GM21367 (cell line): ENCODE measurements around the gene WDR35.

ENCODE experiments used
- ATAC-seq: cut with Tn5 transposase; IDR thresholded peaks from one replicate; pipeline ENCODE4 v1.9.1; 2021; ENCODE audit not compliant: unreplicated experiment

WDR35 gene

DNA sequence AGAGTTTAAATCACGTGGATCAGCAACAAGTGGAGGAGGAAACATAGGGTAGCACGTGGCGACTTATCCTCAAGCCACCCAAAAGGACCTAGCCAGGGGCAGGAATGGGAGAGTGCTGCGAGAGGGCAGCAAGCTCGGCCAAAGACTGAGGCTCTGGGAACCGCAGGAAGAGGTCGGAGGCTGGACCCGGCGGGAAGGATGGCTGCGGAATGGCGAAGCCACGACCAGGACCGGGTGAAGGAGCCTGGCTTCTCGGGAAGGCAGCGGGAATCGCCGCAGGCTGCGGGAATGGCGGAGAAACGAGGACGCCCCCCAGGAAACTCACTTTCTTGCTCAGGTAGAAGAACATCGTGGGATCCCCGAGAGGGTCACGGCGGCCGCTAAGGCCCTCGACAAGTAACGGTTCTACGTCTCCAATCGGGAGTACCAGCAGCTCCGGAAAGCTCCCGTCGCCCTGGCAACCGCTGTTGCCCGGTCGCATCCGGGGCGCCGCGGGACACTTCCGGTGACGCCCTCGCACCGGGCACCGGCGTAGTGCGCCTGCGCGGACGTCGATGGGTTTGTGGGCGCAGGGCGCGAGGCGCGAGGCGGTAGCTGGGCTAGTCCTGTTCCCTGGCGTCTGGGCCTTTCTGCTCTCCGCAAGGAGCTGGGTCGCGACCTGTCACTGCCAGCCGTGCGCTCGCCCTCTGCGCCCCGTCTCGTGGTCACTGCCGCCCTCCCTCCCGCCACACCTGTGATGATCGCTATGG lies at the start of gene WDR35:
WDR35 (minus strand) TSS at position 439 of the 749 bp plus-strand sequence; CDS start at position 349, 90 bp downstream.
- peak; percentile 88 for ATAC-seq

DNA sequence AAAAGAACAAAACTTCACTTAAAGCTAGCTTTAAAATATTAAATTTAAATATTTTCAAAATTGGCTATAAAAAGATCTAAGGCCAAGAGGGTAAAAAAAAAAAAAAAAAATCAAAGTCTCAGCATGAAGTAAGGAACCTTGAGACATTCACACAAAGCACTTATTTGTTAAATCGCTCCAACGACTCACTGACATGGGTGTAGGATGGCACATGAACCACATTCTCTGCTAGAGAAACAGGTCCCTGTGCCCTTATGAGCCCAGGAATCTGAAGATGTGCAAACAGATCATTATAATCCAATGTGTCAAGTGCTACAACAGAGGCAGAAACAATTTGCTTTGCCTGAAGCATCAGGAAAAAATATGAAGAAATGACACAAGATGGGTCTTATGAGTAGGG lies 47.8 kb upstream of the WDR35 start:
- no peak for ATAC-seq

DNA sequence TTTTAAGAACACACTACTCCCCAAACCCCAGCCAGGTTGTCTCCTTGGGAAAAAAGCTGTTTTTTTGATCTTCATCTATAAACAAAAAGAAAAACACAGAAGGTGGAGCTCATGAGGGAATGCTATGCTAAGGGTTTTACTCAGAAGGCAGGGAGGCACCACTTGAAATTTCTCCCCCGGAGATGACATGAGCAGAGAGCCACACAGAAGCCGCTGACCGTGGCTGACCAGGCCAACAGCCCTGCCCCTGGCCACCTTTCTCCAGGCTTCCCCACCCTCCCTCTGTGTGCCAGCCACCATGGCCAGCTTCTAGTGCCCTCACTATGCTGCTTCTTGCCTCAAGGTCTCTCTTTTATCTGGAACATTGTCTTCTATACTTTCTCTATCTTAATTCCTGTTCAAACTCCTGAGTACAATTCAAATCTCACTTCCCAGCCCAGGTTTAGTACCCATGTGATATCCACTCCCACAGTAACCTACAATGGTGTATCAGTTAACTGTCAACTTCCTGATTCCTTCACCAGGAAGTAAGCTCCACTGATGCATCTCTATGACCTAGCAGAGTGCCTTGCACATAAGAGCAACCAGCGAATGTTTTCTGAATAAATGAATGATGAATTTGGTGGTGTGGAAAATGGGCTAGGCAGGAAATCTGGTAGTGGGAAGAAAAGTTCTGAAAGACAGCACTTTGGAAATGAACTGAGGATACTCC lies 46.2 kb upstream of the WDR35 start:
- ATAC-seq = no peak

DNA sequence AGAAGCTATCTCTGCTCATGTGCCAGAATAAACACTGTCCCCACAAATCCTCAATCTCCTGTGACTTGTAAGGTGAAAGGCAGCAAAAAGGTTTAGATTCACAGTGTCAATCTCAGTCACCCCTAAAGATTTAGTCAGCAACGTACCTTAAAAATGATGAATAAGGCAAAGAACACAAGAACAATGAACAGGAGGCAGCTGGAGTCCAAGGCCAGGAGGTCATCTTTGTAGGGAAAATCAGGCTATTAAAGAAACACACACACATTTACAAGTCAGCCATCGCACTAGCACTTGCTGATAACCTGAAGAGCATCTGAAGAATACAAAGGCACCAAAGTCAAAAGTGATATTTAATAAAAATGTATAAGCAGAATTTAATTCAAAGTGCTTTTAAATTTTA lies 44.9 kb upstream of the WDR35 start:
- no peak for ATAC-seq

DNA sequence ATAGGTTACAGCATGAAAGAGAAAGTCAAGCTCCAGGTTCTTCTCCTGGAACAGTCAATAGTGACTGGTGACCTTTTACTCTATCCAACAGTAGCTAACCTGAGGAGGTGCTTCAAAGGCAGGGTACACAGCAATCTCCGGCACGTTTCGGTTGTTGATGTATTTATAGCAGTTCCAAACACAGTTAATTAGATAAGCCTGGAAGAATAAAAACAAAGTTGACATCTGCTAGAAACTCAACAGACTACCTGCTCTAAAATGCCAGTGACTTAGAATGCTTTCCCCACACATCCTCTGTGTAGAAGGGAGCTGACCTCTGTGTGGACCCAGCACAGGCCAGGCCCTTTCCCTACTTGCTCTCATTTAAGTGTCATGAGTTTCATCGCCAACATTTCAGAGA lies 44.3 kb upstream of the WDR35 start:
- no peak for ATAC-seq

DNA sequence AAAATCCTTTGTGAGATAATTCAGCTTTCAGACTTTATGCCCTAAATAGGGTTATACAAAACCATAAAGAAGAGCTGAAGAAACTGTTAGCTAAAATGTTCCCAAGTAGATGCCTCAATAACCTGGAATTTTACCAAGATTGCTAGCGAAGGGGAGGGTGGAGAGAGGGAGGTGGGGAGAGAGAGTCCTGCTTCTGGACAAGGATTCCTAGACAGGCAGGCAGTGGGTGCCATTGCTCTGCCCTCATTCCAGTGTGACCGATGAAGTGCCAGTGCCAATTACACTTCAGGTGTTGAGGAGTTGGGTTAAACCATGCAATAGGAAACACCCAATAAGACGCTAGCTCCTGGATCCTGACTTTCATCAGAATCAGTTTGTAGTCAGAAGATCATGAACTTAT lies 43.4 kb upstream of the WDR35 start:
- no peak for ATAC-seq

DNA sequence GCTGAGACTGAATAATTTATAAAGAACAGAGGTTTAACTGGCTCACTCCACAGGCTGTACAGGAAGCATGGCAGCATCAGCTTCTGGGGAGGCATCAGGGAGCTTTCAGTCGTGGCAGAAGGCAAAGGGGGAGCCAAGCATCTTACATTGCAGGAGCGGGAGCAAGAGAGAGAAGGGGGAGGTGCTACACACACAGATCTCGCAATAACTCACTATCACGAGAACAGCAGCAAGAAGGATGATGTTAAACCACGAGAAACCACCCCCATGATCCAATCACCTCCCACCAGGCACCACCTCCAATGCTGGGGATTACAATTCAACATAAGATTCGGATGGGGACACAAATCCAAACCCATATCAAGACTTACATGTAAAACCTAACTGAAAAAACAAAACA lies 40.3 kb upstream of the WDR35 start:
- ATAC-seq = no peak

DNA sequence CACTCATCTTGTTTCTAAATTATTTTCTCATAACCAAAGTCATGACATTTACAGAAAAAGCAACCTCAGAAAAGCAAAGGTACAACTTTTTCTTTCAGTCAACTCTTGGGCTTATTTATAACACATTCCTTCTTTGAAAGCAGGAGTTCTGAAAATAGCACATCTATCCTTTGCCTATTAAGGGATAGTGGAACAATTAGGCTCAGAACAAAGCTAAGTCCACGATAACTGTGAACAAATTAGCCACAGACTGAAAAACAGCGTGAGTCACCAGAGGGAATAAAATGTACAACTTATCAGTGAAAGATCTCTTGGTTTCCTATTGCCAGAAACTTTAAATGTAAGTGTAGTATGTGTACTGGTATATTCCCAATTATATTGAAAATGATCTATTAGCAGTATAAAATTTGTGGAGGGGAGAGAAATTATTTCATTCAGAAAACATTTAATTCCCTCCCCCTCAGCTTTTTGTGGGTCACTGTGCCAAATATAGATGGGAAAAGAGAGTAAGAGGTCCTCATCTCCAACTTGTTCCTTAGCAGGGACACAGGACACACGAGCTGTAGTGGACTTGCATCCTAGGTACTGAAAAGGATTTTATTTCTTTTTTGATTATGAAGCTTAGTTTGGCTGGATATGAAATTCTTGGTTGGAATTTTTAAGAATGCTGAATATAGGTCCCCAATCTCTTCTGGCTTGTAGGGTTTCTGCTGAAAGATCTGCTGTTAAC lies 38.0 kb upstream of the WDR35 start:
- no peak for ATAC-seq

DNA sequence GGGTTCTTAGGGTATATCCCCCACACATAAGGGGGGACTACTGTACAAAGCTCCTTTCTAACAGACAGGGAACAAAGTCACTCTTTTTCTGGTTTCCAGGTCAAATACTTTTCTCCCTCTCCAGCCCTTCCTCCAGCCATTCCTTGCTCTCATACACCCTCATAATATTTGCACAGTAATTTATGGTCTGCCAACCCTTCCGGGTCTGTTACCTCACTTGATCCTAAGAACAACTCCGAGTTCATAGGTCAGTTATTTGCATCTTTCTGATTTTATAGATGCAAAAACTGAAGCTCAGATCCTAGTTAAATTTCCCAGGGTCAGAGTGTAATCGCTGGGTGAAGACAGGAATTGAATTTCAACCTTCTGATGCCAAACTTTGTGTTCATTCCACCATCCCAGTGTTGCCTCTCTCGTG lies 37.4 kb upstream of the WDR35 start:
- no peak for ATAC-seq

DNA sequence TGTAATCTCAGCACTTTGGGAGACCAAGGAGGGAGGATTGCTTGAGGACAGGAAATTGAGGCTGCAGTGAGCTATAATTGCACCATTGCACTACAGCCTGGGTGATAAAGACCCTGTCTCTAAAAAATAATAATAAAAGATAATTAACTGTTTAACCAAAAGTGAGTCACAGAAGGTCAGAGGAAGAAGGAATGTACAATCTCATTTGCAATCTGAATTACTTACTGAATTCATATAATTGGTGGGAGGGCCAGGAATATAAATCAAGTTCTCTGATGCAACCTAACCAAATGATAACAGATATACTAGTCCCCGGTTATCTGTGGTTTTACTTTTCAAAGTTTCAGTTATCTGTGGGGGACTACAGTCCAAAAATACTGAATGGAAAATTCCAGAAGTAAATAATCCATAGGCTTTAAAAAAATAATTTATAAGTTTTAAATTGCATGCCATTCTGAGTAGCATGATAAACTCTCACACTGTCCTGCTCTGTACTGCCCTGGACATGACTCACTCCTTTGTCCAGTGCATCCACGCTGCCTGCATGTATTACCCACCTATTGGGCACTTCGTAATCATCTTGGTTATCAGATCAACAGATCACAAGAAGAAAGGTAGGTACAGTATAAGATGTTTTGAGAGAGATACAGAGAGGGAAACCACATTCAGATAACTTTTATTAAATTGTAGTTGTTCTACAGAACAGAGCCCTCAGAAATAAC lies 35.3 kb upstream of the WDR35 start:
- no peak for ATAC-seq

DNA sequence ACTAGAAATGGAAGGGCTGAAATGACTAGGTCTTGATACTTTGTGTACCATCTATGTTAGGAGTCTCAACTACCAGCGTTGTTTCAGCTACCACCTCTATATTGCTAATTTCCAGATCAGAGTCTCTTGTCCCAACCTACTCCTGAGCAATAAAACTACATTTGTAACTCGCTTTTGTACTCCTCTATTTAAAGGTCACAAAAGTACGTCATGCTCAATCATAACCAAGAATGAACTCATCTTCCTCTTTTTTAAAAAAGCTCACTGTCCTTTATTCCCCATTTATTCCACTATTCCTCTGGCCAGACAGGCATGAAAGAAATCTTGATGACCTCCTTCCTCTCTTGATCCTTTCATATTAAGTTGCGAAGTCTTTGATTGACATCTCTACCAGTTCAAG lies 33.8 kb upstream of the WDR35 start:
- no peak for ATAC-seq

DNA sequence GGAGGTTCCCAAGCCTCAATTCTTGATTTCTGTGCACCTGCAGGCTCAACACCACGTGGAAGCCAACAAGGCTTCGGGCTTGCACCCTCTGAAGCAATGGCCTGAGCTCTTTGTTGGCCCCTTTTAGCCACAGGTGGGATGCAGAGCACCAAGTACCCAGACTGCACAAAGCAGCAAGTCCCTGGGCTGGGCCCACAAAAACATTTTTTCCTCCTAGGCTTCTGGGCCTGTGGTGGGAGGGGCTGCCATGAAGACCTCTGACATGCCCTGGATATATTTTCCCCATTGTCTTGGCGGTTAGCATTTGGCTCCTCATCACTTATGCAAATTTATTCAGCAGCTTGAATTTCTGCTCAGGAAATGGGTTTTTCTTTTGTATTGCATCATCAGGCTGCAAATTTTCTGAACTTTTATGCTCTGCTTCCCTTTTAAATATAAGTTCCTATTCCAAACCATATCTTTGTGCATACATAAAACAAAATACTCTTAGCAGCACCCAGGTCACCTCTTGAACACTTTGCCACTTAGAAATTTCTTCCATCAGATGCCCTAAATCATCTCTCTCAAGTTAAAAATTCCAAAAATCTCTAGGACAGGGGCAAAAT lies 31.6 kb upstream of the WDR35 start:
- ATAC-seq = no peak

DNA sequence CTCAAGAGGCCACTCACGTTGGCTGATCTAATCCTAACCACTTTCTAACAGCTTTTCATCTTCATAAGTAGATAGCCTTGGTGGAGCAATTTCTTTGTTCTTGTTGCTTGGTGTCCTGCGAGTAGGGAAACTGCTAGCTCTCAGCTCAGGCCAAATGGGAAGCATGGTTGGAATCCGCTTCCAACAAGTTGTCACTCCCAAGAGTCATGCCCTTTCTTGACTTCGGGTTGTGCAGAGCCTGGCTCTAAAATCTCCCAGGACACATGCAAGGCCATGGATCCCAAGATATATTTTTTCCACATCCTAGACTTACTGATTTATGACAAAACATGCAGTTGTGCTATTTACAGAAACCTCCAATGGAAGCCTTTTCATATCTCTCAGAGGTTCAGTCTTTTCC lies 29.8 kb upstream of the WDR35 start:
- no peak for ATAC-seq

DNA sequence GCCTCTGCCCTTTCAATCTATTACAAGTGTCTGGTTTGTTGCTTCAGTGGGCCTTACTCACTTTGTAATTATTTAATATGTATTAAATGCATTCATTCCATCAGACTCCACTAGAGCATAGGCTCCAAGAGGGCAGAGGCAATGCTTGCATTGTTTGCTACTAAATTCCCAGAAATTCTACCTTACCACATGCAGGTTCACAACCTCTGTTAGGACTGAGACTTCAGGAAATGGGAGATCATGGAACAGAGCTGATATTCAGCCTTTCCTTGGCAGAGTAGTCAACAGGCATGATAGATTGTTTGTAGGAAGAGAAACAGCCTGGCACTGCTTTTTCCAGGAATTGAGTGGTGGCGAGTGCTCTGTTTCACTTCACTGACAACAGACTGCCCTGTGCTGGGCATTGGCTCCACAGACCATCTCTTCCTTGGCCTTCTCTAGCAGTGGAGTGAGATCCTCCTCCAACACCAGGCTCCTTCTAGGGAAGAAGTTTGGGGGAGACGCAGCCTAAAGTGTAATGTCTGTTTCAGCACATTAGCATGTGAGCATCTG lies 28.8 kb upstream of the WDR35 start:
- no peak for ATAC-seq

DNA sequence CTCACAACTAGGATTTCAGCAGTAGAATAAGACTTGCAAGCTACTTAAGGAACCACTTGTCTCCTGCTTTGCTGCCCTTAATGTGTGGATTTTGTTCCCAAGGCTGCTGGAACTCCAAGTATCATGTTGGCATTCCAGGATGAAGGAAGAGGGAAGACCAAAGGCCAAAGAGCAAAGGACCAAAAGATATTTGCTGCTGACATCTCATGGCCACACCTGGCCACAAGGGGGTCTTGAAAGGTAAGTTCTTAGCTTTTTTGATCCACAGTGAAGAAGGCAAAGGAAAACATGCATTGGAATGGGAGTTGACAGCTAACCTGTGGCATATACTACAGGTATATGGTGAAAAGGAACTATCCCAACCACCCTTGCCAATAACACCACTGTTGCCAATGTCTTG lies 26.4 kb upstream of the WDR35 start:
- ATAC-seq = no peak

DNA sequence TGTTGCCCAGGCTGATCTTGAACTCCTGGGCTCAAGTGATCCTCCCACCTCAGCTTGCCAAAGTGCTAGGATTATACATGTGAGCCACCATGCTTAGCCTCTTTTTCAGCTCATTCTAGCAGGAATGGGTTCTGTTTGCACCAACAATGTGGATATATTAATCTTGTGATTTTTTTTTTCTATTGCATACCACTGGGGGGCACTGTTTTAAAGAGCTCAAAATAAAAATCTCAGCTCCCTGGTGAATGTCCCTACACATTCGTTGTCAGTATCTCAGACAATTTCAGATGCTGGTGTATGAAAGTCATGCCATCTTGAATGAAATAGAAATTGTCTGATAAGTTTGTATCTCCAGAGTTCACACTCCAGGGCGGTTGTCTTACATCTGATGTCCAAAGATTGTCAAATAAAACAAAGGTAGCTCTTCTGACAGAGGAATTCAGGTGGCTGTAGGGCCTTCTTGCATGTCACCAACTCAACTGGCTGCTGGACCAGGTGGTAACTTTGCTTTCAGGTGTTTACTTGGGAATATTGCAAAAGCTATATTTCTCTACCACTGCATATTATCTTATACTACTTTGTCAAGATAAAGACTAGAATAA lies 25.7 kb upstream of the WDR35 start:
- ATAC-seq = no peak

DNA sequence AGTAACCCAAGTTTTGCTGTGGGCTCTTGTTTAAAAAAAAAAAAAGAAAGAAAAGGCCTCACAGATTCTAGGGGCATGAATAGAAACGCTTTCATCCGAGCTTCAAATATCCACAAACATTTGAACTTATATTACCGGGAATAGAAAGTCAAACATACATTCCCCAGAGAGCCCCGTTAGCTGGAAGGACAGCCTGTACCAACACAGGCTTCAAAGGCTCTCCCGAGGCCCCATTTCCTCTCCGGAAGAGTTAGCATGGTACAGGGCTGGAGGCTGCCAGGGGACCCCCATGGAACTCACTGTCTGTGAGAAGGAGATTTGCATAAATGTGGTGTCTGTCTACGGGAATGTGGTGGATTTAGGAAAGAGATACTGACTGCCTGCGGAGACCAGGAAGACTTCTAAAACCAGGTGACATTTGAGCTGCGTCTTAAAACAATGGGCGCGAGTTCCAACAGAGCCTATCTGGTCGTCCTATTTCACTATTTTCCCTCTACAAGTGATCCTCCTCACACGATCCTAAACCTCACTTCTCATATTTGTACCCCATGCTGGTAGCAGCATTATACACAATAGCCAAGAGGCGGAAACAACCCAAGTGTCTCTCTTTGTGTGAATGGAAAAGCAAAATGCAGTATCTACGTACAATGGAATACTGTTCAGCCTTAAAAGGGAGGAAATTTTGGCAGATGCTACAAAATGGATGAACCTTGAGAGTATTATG lies 23.4 kb upstream of the WDR35 start:
- ATAC-seq = no peak

DNA sequence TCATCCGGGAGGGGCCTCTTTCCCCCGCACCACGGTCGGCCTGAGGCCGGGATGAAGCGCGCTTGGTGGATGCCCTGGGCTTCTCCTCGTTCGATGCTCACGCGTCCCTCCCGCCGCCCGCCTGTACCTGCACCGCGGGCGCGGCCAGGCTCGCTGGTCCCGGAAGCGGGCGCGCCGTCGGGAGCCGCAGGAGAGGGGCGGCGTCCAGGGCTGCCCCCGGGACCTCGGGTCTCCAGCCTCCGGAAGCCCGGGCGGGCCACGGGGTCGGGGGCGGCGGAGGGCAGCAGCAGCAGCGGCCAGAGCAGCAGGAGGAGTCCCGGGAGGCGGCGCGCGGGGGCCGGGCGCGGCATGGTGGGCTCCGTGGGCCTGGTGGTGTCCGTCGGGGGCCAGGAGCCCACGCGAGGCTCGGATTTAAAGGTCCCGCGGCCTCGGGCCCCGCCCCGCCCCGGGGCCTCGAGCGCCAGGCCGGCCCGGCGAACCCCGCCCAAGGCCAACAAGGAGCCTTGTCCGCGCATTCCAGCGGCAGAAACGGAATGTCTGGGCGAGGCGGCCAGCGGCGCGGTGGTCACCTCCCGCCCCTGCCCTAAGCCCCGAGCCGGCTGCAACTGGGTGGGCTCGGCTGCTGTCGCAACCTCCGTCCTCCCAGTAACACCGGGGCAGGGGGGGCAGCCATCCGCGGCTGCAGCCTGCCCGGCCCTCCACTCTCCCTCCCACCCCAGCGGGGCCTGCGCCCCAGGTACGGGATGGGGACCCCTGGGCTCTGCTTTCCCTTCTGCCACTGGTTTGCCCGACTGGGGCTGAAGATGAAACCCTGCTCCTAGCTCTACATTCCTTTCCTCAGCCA lies 22.6 kb upstream of the WDR35 start, which contains the start of gene MATN3:
MATN3 (minus strand) TSS at position 387 of the 844 bp plus-strand sequence; CDS start at position 350, 37 bp downstream.
- no peak for ATAC-seq

DNA sequence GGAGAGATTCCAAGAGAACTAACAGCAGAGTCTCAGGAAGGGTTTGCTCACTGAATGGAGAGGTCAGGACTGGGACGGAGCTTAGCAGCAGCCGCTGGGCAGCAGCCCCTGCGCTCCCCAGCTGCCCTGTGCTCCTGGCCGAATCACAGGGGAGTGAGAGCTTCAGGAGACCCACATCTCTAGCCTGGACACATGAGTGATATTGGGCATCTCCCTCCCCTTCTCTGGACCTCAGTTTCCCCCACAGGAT lies 22.1 kb upstream of the WDR35 start:
- no peak for ATAC-seq
